Upper lobe of left lung (tissue), 6 donors: ENCODE data around the gene TTYH3. TPM values are rescaled to one million over a fixed set of nuclear protein-coding genes. Genes with fewer than 3 reads are reported as not detected.
A peak's percentile ranks its signal among the peaks of the same experiment; 100 is the strongest.

Experiments used
- ATAC-seq, 2 donors: fragments of 200-7000 bp; cut with Tn5 transposase; one replicate each; pipeline ENCODE4 v1.9.1; 2022; ENCODE audit warnings: mild to moderate bottlenecking in 2 of 2, moderate library complexity in 2 of 2; ENCODE audit not compliant: low FRiP score in 2 of 2
- DNase-seq, 2 donors: peaks; one replicate each; pipeline ENCODE4 v3.0.0-alpha.2; 2019 to 2020
- H3K27ac ChIP-seq, 4 donors: fragments of 200-600 bp; sonication (generic); one replicate each; pipeline ENCODE4 v1.5.1; 2016 to 2019
- H3K27me3 ChIP-seq, 4 donors: fragments of 200-600 bp; sonication (generic); one replicate each; pipeline ENCODE4 v1.5.1; 2017 to 2019
- H3K36me3 ChIP-seq, 4 donors: fragments of 200-600 bp; sonication (generic); one replicate each; pipeline ENCODE4 v1.5.1; 2016 to 2019
- H3K4me1 ChIP-seq, 4 donors: fragments of 200-600 bp; sonication (generic); one replicate each; pipeline ENCODE4 v1.5.1; 2018 to 2019
- H3K4me3 ChIP-seq, 4 donors: fragments of 200-600 bp; sonication (generic); one replicate each; pipeline ENCODE4 v1.5.1; 2017 to 2019; ENCODE audit warnings: mild to moderate bottlenecking in 2 of 4, moderate library complexity in 1 of 4
- H3K9me3 ChIP-seq, 4 donors: fragments of 200-600 bp; sonication (generic); one replicate each; pipeline ENCODE4 v1.5.1; 2018 to 2019
- EP300 ChIP-seq, 4 donors: sonication (generic); formaldehyde crosslinking; IDR thresholded peaks; one replicate each; pipeline ENCODE4 v1.5.1; 2017; ENCODE audit warnings: antibody characterized with exemption in 4 of 4, control low read depth in 2 of 4
- POLR2A ChIP-seq, 4 donors: fragments of 450-650 bp; IDR thresholded peaks; one replicate each; pipeline ENCODE4 v1.5.1; 2016 to 2017; ENCODE audit warnings: antibody characterized with exemption in 4 of 4, mild to moderate bottlenecking in 2 of 4
- POLR2AphosphoS5 ChIP-seq, 2 donors: sonication (generic); formaldehyde crosslinking; IDR thresholded peaks; one replicate each; pipeline ENCODE4 v1.5.1; 2017; ENCODE audit warnings: antibody characterized with exemption in 2 of 2
- WGBS, 2 donors: methylation state at CpG; one replicate each; pipeline ENCODE4 v1.1.5; 2017 to 2018; 5-methylcytosine and 5-hydroxymethylcytosine counted together
- total RNA-seq, 6 donors: library from RNA; depleted of rRNA in 4 of 6; stranded (reverse); fragments of >200 nt in 4 of 6; gene quantifications; one replicate each; pipeline versions ENCODE4 v1.1.0 to v1.2.1, GENCODE V29; 2016 to 2021
- TF ChIP-seq, protein P1 (sequence below), 6 experiments: fragments of 450-650 bp in 4 of 6; fragments of 200-600 bp in 2 of 6; sonication (generic) in 2 of 6; IDR thresholded peaks; one replicate each; pipeline ENCODE4 v1.5.1; 2016 to 2019; ENCODE audit warnings: antibody characterized with exemption in 6 of 6
- donor health status: DM: no; HTN: no; CAD: no; lungs with moderate emphysema.
- donor health status: DM: no; HTN: yes; CAD: no; lungs with severe emphysema.

Gene TTYH3
- total RNA-seq, 6 donors from 2014 or later, result 16.5 to 69.6 (median 58.1) TPM

DNA sequence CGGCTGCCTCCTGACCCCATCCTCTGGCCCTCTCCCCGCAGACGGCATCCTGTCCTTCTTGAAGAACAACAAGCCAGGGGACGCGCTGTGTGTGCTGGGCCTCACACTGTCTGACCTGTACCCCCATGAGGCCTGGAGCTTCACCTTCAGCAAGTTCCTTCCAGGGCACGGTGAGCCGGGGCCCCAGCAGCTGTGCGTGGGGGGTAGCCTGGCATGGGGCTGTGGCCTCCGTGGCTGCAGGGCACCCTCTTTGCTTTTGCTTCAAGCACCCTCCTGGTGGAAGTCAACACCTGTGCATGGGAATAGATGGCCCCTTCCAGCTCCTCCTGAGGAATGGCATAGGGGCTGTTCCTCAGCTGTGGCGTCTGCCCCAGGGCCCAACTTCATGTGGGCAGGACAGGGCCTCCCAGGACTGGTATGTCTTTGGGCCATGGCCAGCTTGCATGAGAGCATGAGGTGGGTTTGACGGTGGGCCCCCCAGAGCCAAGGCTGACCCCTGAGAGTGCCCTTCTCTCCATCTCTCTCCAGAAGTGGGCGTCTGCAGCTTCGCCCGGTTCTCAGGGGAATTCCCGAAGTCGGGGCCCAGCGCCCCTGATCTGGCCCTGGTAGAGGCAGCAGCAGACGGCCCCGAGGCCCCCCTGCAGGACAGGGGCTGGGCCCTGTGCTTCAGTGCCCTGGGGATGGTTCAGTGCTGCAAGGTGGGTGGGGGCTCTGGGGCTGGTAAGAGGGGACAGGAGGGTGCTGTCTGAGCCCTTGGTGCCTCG lies 76.9 kb downstream of the TTYH3 start:
- TF ChIP-seq, protein P1, sequence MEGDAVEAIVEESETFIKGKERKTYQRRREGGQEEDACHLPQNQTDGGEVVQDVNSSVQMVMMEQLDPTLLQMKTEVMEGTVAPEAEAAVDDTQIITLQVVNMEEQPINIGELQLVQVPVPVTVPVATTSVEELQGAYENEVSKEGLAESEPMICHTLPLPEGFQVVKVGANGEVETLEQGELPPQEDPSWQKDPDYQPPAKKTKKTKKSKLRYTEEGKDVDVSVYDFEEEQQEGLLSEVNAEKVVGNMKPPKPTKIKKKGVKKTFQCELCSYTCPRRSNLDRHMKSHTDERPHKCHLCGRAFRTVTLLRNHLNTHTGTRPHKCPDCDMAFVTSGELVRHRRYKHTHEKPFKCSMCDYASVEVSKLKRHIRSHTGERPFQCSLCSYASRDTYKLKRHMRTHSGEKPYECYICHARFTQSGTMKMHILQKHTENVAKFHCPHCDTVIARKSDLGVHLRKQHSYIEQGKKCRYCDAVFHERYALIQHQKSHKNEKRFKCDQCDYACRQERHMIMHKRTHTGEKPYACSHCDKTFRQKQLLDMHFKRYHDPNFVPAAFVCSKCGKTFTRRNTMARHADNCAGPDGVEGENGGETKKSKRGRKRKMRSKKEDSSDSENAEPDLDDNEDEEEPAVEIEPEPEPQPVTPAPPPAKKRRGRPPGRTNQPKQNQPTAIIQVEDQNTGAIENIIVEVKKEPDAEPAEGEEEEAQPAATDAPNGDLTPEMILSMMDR (IDR thresholded peaks at IDR 0.05), result no peak
- no peak for TF ChIP-seq EP300 (IDR thresholded peaks at IDR 0.05)
- no peak for TF ChIP-seq POLR2AphosphoS5 (IDR thresholded peaks at IDR 0.05)
- TF ChIP-seq POLR2A (IDR thresholded peaks at IDR 0.05), result no peak
- ATAC-seq (peak in 1 of 2 donors; percentile 3), DNase-seq (no peak)
- H3K36me3 ChIP-seq, result no peaks in the 10 kb centered on the region
- H3K4me1 ChIP-seq, result peaks cover 2 to 32% (median 24%) of the 10 kb centered on the region in 4 donors
- no peak overlapping the region for H3K27ac ChIP-seq
- no peaks in the 10 kb centered on the region for H3K9me3 ChIP-seq
- H3K4me3 ChIP-seq, result no peak overlapping the region
- WGBS, 2 donors, result 80 to 82% methylated on average over 5 to 20 of the region's 20 CpGs
- H3K27me3 ChIP-seq, result no peaks in the 10 kb centered on the region

DNA sequence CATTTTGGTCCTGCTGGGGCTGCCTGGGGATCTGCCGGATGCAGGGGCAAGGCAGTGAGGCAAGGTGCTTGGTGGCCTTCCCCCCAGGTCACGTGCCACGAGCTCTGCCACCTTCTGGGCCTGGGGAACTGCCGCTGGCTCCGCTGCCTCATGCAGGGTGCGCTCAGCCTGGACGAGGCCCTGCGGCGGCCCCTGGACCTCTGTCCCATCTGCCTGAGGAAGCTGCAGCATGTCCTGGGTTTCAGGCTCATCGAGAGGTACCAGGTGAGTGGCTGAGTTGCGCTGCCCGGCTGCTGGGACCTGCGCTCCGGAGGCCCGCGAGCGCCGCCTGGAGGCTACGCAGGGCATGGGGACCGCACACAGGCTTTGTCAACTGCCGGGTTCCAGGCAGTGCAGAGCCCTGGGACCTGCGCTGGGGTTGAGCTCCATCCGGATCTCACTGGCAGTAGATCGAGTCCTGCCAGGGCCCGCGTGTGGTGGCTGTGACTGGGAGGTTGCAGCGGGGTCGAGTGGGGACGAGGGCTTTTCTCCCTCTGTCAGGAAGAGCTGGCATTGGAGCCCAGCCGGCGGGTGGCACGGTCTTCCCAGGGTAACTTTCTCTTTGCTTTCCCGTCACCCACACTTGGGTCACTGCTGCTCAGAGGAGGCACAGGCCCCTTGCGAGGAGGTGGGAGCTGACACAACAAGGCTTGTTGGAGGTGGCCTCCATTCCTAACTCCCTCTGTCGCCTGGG lies 77.9 kb downstream of the TTYH3 start:
- no peaks in the 10 kb centered on the region for H3K27me3 ChIP-seq
- H3K4me1 ChIP-seq, result peaks cover 2 to 32% (median 24%) of the 10 kb centered on the region in 4 donors
- 47 to 80% methylated on average over 17 of the region's 35 CpGs for whole genome bisulfite sequencing, 2 donors
- H3K27ac ChIP-seq, result no peak overlapping the region
- TF ChIP-seq EP300 (IDR thresholded peaks at IDR 0.05) (no peak), POLR2A (IDR thresholded peaks at IDR 0.05) (no peak), POLR2AphosphoS5 (IDR thresholded peaks at IDR 0.05) (no peak)
- TF ChIP-seq, protein P1 (IDR thresholded peaks at IDR 0.05), result peak; percentile 76 to 89 (median 86)
- no peaks in the 10 kb centered on the region for H3K36me3 ChIP-seq
- H3K4me3 ChIP-seq, result peak overlapping the region in 2 of 4 donors; percentile 17 to 25
- H3K9me3 ChIP-seq, result no peaks in the 10 kb centered on the region
- DNase-seq (peak; percentile 80 to 95), ATAC-seq (peak; percentile 71 to 84)

DNA sequence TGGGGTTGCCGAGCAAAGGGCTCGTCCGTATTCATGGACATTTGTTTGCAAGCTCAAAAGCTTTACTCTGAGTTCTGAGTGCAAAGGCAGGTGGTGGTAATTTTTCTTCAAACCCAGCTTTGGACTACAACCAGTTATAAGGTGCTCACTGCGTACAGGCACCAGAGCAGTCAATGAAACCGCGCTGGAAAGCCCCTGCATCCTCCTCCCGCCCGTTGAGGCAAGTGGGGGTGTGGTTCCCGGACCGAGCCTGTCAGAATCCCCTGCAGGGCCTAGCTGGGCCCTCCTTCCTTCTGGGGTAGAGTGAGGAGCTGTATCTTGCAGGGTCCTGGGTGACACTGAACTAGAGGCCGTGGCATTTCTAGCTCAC lies 78.5 kb downstream of the TTYH3 start:
- no peaks in the 10 kb centered on the region for H3K27me3 ChIP-seq
- H3K36me3 ChIP-seq, result no peaks in the 10 kb centered on the region
- H3K4me3 ChIP-seq, result peak overlapping the region in 1 of 4 donors; percentile 25
- TF ChIP-seq EP300 (IDR thresholded peaks at IDR 0.05), result no peak
- no peak for TF ChIP-seq POLR2A (IDR thresholded peaks at IDR 0.05)
- TF ChIP-seq, protein P1 (IDR thresholded peaks at IDR 0.05), result no peak
- no peak for TF ChIP-seq POLR2AphosphoS5 (IDR thresholded peaks at IDR 0.05)
- H3K9me3 ChIP-seq, result no peaks in the 10 kb centered on the region
- 72 to 95% methylated on average over 4 to 11 of the region's 11 CpGs for WGBS, 2 donors
- no peak overlapping the region for H3K27ac ChIP-seq
- no peak for ATAC-seq
- no peak for DNase-seq
- peaks cover 2 to 35% (median 24%) of the 10 kb centered on the region in 4 donors for H3K4me1 ChIP-seq

DNA sequence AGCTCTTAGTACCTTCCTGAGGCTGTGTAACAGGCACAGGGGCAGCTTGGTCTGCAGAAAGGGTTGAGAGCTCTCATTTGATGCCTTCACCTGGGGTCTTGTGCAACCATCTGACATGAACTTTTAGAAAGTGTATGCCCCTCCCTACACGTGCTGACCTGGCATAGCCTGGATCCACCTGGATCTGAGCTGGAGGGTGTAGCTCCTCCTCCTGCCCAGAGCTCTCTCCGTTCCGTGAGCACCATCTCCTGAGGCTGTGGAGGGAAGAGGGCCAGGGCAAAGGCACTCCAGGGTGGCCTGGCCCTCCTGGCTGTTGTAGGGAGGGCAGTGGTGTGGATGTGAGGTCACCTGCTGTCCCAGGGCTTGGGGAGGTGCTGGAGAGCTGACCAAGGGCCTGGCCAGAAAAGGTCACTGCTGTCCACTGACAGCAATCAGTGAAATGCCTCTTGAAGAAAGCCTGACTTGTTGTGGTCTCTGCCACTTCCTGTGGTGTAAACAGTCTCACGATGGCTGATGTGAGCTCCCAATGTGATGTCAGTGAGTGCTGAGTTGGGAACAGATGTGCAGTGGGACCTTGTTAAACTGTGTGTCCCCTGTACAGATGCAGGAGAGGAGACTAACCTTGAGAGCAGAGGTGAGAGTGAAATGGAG lies 79.2 kb downstream of the TTYH3 start:
- Histone ChIP-seq H3K9me3 (no peaks in the 10 kb centered on the region), H3K4me1 (peaks cover 2 to 38% (median 26%) of the 10 kb centered on the region in 4 donors), H3K27ac (peak overlapping the region in 3 of 4 donors; percentile 15 to 55 (median 54)), H3K36me3 (no peaks in the 10 kb centered on the region), H3K27me3 (no peaks in the 10 kb centered on the region), H3K4me3 (no peak overlapping the region)
- DNase-seq (peak in 1 of 2 donors; percentile 59), ATAC-seq (peak in 1 of 2 donors; percentile 9)
- 46 to 51% methylated on average over 4 of the region's 4 CpGs for whole genome bisulfite sequencing, 2 donors
- TF ChIP-seq, protein P1 (IDR thresholded peaks at IDR 0.05), result no peak
- TF ChIP-seq EP300 (IDR thresholded peaks at IDR 0.05), result no peak
- no peak for TF ChIP-seq POLR2AphosphoS5 (IDR thresholded peaks at IDR 0.05)
- no peak for TF ChIP-seq POLR2A (IDR thresholded peaks at IDR 0.05)
